GM10847 (cell line): Measurements from ENCODE around the gene GRIK4.

Experiments used
- POLR2A ChIP-seq: IDR thresholded peaks from 2 replicates; pipeline ENCODE4 v1.6.1; 2011; ENCODE audit not compliant: insufficient read length; ENCODE audit errors: extremely low read depth

The GRIK4 gene

DNA sequence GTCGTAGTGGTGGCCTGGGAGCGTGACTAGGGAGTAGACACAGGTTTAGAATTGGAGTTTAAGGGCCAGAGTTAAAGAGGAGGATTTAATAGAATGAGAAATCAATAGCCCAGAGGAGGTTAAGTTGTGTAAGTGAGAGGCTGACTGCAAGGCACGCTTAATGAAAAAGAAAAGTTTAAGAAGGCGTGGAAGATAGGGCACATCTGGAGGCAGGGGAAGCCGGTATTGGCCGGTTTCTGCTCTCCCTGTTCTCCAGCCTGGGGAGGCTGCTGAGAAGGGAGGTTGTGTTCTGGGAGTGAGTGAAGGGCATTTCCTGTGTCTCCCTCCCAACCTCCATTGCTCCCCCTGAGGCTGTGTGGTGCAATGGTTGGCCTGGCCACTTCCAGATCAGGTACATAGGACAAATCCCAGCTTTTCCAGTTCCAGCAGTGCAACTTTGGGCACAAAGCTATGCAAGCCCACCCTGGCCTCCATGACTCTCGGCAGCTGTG lies 6.3 kb downstream of the GRIK4 start:
- no peak for TF ChIP-seq POLR2A

DNA sequence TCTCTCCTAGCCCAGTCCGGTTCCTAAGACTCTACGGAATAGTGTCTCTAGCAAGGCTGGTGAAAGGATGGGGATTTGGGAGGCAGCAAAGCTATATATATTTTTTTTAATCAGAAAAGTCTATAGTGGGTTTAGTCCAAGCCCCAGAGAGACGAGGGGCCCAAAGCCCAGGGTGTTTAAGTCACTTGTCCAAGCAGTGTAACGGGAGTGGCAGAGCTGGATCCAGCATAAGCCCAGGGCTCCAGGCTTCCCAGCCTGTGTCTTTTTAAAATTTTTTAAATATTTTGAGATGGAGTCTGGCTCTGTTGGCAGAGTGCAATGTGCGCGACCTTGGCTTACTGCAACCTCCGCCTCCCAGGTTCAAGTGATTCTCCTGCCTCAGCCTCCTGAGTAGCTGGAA lies 6.8 kb downstream of the GRIK4 start:
- no peak for TF ChIP-seq POLR2A

DNA sequence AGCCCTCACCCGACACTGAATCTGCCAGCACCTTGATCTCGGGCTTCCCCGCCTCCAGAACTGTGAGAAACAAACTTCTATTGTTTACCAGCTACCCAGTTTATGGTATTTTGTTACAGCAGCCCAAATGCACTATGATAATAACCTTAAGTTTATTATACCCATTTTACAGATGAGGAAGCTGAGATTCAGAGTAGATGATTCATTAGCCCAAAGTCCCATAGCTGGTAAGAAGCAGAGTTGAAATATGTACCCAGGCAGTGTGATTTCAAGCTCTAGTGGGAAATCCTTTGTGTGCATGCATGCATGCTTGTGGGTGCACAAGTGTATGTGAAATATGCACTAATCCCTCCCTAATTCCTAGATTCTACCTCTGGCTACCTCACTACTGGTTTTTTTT lies 7.9 kb downstream of the GRIK4 start:
- no peak for TF ChIP-seq POLR2A

DNA sequence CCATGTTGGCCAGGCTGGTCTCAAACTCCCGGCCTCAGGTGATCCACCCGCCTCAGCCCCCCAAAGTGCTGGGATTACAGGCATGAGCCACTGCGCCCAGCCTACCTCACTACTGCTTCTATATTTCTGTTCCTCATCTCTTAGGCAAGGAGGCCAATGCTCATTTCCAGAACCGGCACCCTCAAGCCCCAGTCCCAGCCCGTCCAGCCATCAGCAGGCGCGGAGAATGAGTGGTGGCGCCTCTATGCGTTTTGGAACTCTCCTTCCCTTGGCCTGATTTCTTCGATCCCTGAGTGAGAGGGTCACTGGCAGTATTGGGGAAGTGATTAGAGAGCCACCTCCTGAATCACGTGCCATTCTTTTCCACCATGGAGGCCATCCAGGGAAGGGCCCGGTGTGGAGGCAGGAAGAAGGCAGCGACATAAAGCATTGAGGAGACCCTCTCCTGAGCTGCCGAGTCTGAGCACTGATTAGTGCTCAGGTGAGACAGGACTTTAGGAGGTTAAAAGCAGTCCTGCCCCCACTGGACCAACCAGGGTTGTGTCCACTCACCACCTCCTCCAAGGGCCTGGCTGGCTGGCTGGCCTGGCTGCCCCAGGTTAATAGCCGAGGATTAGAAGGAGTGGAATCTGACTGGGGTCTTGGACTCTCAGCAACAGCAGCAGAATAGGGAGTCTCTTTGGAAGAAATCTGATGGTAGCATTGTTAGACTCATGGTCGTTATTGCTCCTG lies 8.7 kb downstream of the GRIK4 start:
- no peak for TF ChIP-seq POLR2A

DNA sequence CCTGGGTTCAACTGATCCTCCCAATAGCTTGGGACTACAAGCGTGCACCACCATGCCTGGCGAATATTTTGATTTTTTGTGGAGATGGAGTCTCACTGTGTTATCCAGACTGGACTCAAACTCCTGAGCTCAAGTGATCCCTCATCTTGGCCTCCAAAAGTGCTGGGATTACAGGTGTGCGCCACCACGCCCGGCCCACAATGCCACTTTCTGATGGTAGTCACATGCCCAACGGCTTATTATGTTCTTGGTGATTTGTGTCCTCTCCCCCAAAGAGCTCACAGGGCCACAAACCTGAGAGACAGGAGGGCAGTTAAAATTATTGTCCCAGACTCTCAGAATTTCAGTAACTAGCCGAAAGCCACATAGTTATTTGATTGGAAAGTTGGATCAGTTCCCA lies 9.6 kb downstream of the GRIK4 start:
- no peak for TF ChIP-seq POLR2A

DNA sequence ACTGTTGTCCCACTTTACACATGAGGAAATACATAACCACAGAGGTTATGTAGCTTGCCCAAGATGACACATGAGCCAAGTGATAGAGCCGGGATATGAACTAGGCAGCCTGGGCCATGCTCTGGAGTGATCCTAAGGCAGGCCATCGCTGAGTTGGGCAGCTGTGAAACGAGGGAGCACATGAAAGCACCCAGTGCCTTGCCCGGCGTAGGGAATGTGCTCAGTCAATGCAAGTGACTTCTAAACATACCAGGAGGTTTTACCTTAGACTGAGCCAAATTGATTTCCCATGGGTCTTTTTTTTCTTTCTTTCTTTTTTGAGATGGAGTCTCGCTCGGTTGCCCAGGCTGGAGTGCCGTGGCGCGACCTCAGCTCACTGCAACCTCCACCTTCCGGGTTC lies 10.5 kb downstream of the GRIK4 start:
- no peak for TF ChIP-seq POLR2A

DNA sequence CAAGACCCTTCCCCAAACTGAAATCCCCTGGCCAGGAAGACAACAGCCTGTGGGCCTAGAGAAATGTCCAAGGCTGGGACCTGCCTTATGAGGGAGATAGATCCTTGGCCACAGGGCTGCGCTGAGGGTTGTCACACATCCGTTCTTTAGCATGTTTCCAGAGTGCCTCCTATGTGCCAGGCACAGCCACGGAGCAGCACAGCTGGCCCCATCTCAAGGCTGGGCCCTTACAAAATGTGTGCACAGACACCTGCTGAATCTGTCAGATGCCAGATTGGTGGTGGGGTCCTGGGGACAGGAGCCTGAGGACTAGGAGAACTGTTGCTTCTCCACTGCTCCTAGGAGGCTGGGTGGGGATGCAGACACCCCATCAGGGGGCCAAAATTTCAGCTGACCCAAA lies 11.2 kb downstream of the GRIK4 start:
- TF ChIP-seq POLR2A = no peak

DNA sequence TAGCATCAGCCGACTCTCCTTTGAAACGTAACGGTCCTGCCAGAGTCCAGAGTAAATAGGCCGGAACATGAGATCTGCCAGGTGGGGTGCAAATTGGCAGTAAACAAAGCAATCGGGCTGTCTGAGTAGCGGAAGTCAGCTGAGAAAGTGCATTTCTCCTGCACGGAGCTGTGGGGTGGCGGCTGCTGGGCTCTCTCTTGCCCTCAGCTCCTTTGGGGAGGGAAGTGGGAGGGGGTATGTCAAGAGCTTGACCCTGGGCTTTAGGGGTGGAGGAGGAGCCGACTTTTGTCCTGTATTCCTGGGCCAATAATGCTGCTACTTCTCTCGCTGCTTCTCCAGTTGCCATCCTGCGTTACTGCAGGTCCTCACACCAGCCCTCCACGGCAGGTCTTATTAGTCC lies 11.6 kb downstream of the GRIK4 start:
- TF ChIP-seq POLR2A = no peak

DNA sequence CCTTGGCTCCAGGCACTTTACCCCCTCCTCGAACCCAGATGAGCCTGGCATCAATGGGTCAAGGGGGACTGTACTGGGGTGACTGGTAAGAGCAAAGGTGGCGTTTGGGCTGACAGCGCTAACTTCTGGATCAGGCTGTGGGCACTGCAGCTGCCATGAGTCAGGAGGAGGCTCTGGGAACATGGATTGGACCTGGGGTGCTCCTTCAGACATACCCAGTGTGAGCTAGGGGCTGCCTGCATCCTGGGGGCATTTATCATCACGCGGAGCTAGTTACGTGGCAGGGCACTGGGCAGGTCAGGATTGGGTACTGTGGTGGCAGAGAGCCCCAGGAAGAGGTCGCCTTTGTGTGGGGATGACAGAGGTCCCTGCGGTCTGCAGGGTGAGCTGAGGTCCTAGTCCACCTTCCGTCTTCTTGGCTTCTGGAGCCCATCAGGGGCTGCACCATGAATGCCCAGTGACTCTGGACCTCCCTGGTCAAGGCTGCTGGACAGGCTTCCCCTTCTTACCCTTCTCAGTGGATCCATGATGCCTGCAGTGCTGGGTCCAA lies 13.1 kb downstream of the GRIK4 start:
- no peak for TF ChIP-seq POLR2A

DNA sequence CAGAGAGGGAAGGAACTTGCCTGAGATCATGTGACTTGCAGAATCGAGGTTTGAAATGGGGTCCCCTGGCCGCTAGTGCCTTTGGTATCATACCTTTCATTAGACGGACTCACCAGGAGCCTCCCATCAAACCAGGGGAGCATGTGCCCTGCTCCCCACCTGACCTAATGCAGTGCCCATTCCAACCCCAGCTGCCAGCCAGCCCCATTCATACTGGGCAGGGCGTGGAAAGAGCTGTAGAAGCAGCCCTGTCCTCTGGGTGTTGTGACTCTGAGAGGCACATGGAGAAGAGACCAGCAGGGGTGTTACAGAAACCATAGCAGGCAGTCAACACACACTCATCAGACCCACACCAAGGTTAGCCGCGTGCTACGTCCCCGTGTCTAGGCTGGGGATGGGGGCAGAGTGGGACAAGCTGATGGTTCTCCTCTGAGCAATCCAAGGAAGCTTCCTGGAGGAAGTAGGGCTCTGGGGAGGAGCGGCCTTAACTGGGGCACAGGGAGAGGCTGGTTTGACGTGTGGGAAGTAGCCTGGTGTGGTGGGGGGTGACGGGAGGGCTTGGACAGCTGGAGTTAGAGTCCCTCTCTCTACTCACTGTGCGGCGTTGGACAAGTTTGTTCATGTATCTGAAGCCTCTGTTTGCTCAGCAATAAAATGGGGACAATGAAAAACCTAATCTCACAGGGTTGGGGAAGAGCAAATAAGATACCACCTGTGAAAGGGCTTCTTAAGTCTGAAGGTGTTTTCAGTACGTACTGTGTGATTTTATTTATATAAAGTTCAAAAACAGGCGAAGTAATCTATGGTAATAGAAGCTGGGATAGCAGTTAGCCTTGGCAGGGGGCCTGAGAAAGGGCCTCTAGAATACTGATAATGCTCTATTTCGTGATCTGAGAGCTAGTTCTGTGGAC lies 14.0 kb downstream of the GRIK4 start:
- TF ChIP-seq POLR2A = no peak

DNA sequence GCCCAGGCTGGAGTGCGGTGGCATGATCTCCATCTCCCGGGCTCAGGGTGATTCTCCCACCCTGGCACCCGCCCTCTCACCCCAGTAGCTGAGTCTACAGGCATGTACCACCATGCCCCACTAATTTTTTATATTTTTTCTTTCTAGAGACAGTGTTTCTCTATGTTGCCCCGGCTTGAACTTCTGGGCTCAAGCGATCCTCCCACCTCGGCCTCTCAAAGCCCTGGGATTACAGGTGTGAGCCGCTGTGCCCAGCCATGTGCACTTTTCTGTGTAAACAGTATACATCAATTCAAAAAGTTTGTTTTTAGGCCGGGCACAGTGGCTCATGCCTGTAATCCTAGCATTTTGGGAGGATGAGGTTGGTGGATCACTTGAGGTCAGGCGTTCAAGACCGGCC lies 14.7 kb downstream of the GRIK4 start:
- TF ChIP-seq POLR2A = no peak

DNA sequence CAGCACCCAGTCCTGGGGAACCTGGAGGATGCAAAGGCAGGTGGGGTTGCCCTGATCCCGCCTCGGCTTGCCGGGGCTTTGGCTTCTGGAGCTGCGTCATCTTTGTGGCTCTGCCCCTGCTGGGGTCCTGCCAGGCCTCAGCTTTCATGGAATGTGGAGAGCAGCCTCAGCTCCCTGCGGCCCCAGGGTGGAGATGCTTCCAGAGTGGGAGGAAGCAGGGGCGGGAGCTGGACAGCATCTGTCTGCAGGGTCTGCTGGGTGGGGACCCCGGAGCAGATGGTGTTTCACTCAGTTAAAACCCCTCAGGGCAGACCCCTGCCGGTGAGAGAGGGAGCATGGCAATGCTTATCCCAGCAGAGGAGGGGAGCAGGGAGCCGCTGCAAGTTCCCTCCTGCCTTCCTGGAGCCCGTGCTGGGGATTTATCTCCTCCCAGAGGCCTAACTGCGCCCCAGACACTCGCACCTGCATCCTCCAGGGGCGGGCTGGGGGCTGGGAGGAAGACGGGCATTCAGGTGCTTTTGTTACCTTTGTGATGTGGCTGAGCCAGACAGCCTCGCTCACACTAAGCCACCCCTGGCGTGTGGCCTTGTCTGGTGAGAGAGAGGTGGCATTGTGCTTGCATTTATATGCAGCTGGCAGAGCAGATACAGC lies 15.7 kb downstream of the GRIK4 start:
- no peak for TF ChIP-seq POLR2A

DNA sequence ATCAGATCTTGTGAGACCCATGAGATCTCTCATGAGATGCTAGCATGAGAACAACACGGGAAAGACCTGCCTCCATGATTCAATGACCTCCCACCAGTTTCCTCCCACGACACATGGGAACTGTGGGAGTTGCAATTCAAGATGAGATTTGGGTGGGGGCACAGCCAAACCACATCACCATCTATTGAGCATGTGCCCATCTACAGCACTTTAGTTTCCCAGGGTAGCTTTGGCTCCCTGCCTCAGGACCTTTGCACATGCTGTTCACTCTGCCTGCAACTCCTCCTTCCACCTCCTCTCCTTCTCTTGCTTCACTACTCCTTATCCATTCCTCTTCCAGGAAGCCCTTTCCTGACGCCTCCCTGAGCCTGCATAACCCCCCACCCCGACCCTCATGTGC lies 17.2 kb downstream of the GRIK4 start:
- TF ChIP-seq POLR2A = no peak

DNA sequence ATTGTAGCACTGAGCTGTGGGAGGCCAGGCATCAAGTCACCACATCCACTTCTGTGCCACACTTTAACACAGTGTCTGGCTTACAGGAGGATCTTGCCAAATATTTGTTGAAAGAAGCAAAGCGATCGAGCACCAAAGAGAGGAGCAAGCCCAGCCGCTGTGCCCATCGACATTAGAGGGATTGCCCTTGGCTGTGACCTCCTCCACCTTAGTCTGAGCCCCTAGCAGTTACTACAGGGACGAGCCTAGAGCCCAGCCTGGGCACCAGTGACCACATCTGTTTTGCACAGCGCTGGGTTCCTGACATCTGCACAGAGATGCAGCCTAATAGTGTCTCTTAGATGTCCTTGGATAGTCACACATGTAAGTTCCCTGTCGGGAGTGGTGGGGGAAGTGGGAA lies 17.7 kb downstream of the GRIK4 start:
- TF ChIP-seq POLR2A = no peak

DNA sequence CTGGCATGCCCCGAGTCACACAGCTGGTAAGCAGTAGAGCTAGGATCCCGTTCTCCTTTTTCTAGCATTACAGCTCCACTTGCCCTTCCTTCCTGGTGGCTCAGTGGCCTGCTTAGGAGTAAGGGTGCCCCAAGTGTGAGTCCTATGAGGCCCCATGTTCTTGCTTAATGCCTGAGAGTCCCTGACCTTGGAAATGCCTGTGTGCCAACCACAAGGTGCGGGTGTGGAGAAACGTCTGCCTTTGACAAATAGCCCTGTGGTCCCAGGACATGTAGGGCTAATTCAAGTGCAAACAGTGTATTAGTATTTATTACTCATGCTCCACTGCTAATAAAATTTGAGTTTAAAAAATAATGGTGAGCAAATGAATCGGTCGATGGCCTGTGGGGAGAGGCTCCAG lies 18.4 kb downstream of the GRIK4 start:
- no peak for TF ChIP-seq POLR2A
